Large intestine (tissue), 3 donors: Measurements from ENCODE around the gene ZRANB1. TPM values are rescaled to one million over a fixed set of nuclear protein-coding genes. Genes with fewer than 3 reads are reported as not detected.
"Not testable (repeated sequence)": the region's sequence is repeated elsewhere in the genome, so short reads cannot be mapped to it uniquely, and the experiment has no call there.

ENCODE experiments used
- DNase-seq, 2 donors: peaks; one replicate each; pipeline versions ENCODE4 v3.0.0 to v3.0.0-alpha.2; 2013
- H3K27ac ChIP-seq: one replicate; pipeline ENCODE4 v1.5.1; 2013; ENCODE audit warnings: low read length
- H3K27me3 ChIP-seq: 2 replicates; pipeline ENCODE4 v1.6.1; 2013; ENCODE audit warnings: low read length; ENCODE audit not compliant: control insufficient read depth, insufficient read depth
- H3K36me3 ChIP-seq: 2 replicates; pipeline ENCODE4 v1.6.1; 2013; ENCODE audit warnings: low read length; ENCODE audit not compliant: control insufficient read depth, insufficient read depth
- H3K4me1 ChIP-seq: one replicate; pipeline ENCODE4 v1.6.1; 2013; ENCODE audit warnings: low read length; ENCODE audit not compliant: control insufficient read depth, insufficient read depth
- H3K4me3 ChIP-seq: one replicate; pipeline ENCODE4 v1.5.1; 2013; ENCODE audit warnings: low read length
- H3K9me3 ChIP-seq: one replicate; pipeline ENCODE4 v1.6.1; 2013; ENCODE audit warnings: mild to moderate bottlenecking, low read depth, low read length, moderate library complexity; ENCODE audit not compliant: control insufficient read depth
- whole genome bisulfite sequencing: methylation state at CpG from one replicate; pipeline ENCODE4 v1.1.5; 2013; ENCODE audit warnings: low lambda C conversion rate; ENCODE audit not compliant: insufficient coverage; 5-methylcytosine and 5-hydroxymethylcytosine counted together
- polyA plus RNA-seq: library from polyadenylated mRNA; unstranded; fragments of 120-200 nt; gene quantifications from one replicate; pipeline ENCODE4 v1.2.1, GENCODE V29; 2013

Gene ZRANB1
- polyA plus RNA-seq, 1 donor = 17.4 TPM

- Histone ChIP-seq H3K4me1 (no peaks in the 10 kb centered on the region), H3K9me3 (no peaks in the 10 kb centered on the region), H3K4me3 (no peak overlapping the region), H3K27me3 (no peaks in the 10 kb centered on the region), H3K27ac (no peak overlapping the region), H3K36me3 (peaks cover 45% of the 10 kb centered on the region)
- WGBS = 100% methylated on average over 1 of the region's 3 CpGs
- DNase-seq = no peak
Observed at GRCh38 chr10:124977161-124977560, 35.2 kb downstream of the ZRANB1 start.

GRCh38 chr10:124977648-124978375 lies 35.9 kb downstream of the ZRANB1 start:
- no peak overlapping the region for H3K4me3 ChIP-seq
- H3K27me3 ChIP-seq = no peaks in the 10 kb centered on the region
- H3K27ac ChIP-seq = no peak overlapping the region
- no peak for DNase-seq
- no peaks in the 10 kb centered on the region for H3K9me3 ChIP-seq
- no CpG with 5 or more reads among the region's 4 CpGs for WGBS
- H3K4me1 ChIP-seq = no peaks in the 10 kb centered on the region
- H3K36me3 ChIP-seq = peaks cover 48% of the 10 kb centered on the region

GRCh38 chr10:124978376-124978725 lies 36.4 kb downstream of the ZRANB1 start:
- no CpG with 5 or more reads among the region's 5 CpGs for WGBS
- no peaks in the 10 kb centered on the region for H3K27me3 ChIP-seq
- H3K36me3 ChIP-seq = peaks cover 50% of the 10 kb centered on the region
- H3K9me3 ChIP-seq = no peaks in the 10 kb centered on the region
- no peak for DNase-seq
- H3K27ac ChIP-seq = no peak overlapping the region
- H3K4me1 ChIP-seq = no peaks in the 10 kb centered on the region
- no peak overlapping the region for H3K4me3 ChIP-seq

GRCh38 chr10:124983321-124983720 lies 41.4 kb downstream of the ZRANB1 start:
- H3K36me3 ChIP-seq = peaks cover 62% of the 10 kb centered on the region
- no peaks in the 10 kb centered on the region for H3K9me3 ChIP-seq
- no peak overlapping the region for H3K4me3 ChIP-seq
- H3K4me1 ChIP-seq = no peaks in the 10 kb centered on the region
- DNase-seq = no peak
- H3K27me3 ChIP-seq = no peaks in the 10 kb centered on the region
- no CpG with 5 or more reads among the region's 6 CpGs for WGBS
- H3K27ac ChIP-seq = no peak overlapping the region

- Histone ChIP-seq H3K36me3 (peaks cover 56% of the 10 kb centered on the region), H3K27ac (no peak overlapping the region), H3K27me3 (no peaks in the 10 kb centered on the region), H3K4me1 (no peaks in the 10 kb centered on the region), H3K4me3 (no peak overlapping the region), H3K9me3 (no peaks in the 10 kb centered on the region)
- 100% methylated on average over 1 of the region's 1 CpG for WGBS
- DNase-seq = no peak
Observed at GRCh38 chr10:124984376-124984775, 42.5 kb downstream of the ZRANB1 start.

- WGBS = 100% methylated on average over 3 of the region's 5 CpGs
- Histone ChIP-seq H3K4me1 (no peaks in the 10 kb centered on the region), H3K4me3 (no peak overlapping the region), H3K36me3 (peaks cover 62% of the 10 kb centered on the region), H3K27ac (no peak overlapping the region), H3K27me3 (no peaks in the 10 kb centered on the region), H3K9me3 (no peaks in the 10 kb centered on the region)
- no peak for DNase-seq
Observed at GRCh38 chr10:124985162-124985561, 43.2 kb downstream of the ZRANB1 start.

GRCh38 chr10:124987788-124988187 lies 45.9 kb downstream of the ZRANB1 start:
- Histone ChIP-seq H3K4me1 (no peaks in the 10 kb centered on the region), H3K4me3 (no peak overlapping the region), H3K9me3 (no peaks in the 10 kb centered on the region), H3K27me3 (no peaks in the 10 kb centered on the region), H3K36me3 (peaks cover 75% of the 10 kb centered on the region), H3K27ac (no peak overlapping the region)
- DNase-seq = no peak
- WGBS = no CpG with 5 or more reads among the region's 1 CpG

- no CpG with 5 or more reads among the region's 4 CpGs for WGBS
- not testable (repeated sequence) for H3K4me1 ChIP-seq, H3K27ac ChIP-seq, H3K4me3 ChIP-seq, H3K9me3 ChIP-seq, DNase-seq, H3K27me3 ChIP-seq
- H3K36me3 ChIP-seq = peaks cover 75% of the 10 kb centered on the region
Observed at GRCh38 chr10:124988753-124989152, 46.8 kb downstream of the ZRANB1 start.

- H3K9me3 ChIP-seq = no peaks in the 10 kb centered on the region
- no CpG with 5 or more reads among the region's 10 CpGs for whole genome bisulfite sequencing
- H3K4me3 ChIP-seq = no peak overlapping the region
- no peaks in the 10 kb centered on the region for H3K4me1 ChIP-seq
- no peaks in the 10 kb centered on the region for H3K27me3 ChIP-seq
- H3K27ac ChIP-seq = no peak overlapping the region
- H3K36me3 ChIP-seq = peaks cover 75% of the 10 kb centered on the region
- no peak for DNase-seq
Observed at GRCh38 chr10:124989526-124989925, 47.6 kb downstream of the ZRANB1 start.

- no peaks in the 10 kb centered on the region for H3K4me1 ChIP-seq
- H3K27me3 ChIP-seq = no peaks in the 10 kb centered on the region
- no peak overlapping the region for H3K4me3 ChIP-seq
- H3K36me3 ChIP-seq = peaks cover 75% of the 10 kb centered on the region
- DNase-seq = no peak
- no peak overlapping the region for H3K27ac ChIP-seq
- no CpG with 5 or more reads among the region's 14 CpGs for WGBS
- no peaks in the 10 kb centered on the region for H3K9me3 ChIP-seq
Observed at GRCh38 chr10:124990671-124991625, 49.0 kb downstream of the ZRANB1 start.
